GM06990 (cell line): ENCODE results near the gene NHSL2.

Experiments used
- DNase-seq: peaks from one replicate; pipeline ENCODE4 v3.0.0-alpha.2; 2011; ENCODE audit not compliant: insufficient read length; ENCODE audit errors: extremely low read depth
- H3K27me3 ChIP-seq: replicated peaks from 2 replicates; pipeline ENCODE4 v1.6.0; 2011; ENCODE audit warnings: low read length; ENCODE audit not compliant: control insufficient read depth, insufficient read depth
- H3K36me3 ChIP-seq: 2 replicates; pipeline ENCODE4 v1.5.1; 2011; ENCODE audit warnings: low read length; ENCODE audit not compliant: control insufficient read depth, insufficient read depth
- H3K4me3 ChIP-seq: replicated peaks from 2 replicates; pipeline ENCODE4 v1.5.1; 2011; ENCODE audit warnings: low read depth, mild to moderate bottlenecking, control low read depth, low read length
- TF ChIP-seq, protein P1 (sequence below): IDR thresholded peaks from 2 replicates; pipeline ENCODE4 v1.5.1; 2011; ENCODE audit warnings: low read length, control low read depth, mild to moderate bottlenecking, inconsistent platforms; ENCODE audit not compliant: insufficient read depth, poor library complexity, severe bottlenecking

NHSL2 gene

DNA sequence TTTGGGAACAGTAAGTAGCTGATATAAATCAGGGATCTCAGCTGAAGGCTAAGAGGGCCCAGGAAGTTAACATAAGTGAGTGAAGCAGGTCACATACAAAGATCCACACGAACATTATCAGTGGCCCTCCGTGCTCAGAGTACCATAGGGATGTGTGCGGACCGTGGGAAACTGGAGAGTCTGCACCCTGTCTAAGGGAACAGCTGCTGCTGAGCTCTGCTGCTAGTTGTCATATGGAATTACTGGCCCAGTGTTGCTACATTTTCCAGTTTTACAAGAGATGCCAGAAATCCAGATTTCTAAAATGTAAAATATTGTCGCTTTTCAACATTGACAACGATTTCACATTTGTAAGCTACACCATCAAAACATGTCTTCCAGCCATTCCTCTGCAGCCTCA, 130.5 kb downstream of the NHSL2 start:
- TF ChIP-seq, protein P1, sequence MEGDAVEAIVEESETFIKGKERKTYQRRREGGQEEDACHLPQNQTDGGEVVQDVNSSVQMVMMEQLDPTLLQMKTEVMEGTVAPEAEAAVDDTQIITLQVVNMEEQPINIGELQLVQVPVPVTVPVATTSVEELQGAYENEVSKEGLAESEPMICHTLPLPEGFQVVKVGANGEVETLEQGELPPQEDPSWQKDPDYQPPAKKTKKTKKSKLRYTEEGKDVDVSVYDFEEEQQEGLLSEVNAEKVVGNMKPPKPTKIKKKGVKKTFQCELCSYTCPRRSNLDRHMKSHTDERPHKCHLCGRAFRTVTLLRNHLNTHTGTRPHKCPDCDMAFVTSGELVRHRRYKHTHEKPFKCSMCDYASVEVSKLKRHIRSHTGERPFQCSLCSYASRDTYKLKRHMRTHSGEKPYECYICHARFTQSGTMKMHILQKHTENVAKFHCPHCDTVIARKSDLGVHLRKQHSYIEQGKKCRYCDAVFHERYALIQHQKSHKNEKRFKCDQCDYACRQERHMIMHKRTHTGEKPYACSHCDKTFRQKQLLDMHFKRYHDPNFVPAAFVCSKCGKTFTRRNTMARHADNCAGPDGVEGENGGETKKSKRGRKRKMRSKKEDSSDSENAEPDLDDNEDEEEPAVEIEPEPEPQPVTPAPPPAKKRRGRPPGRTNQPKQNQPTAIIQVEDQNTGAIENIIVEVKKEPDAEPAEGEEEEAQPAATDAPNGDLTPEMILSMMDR: no peak
- no peak for DNase-seq

DNA sequence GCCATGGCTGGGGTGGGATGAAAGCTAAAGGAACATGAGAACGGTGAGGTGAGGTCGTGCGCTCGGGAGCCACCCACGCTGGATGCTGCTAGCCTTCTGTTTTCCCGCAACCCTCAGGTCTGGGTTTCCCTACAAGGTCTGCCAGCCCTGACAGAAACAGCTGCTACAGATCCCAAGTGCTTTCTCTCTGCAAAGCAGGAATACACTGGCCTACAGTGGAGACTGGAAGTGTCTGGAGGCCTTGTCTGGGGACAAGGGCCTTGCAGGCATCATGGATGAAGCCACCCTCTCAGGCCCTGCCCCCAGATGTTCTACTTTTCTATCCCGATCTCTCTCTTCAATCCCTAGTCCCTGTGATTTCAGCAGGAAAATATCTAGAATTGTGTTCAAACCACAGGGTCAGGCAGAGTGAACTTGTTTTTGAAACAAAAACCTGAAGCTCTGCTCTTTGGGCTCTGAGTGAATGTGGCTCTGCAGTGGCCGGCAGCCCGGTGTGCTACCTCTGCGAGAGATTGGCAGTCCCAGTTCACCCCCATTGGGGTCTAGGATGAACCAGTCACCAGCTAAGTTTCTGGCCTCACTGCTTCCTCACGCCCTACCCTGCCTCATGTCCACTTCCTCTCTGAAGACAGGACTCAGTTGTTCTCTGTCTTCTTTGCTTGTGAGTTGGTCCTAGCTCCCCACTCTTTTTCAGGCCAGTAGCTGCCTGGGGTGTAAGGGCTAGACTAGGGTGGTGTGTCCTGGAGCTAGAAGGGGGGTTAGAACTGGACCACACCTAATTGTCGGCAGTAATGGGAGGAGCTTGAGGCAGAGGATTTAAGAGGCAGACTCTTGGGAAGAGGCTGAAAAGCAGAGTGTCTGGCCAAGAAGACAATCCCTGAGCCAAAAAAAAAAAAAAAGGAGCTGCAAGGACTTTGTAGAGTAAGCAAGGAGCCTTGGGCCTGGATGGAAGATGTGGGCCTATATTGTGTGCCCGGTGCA, 131.5 kb downstream of the NHSL2 start:
- H3K4me3 ChIP-seq: no peak overlapping the region
- no peaks in the 10 kb centered on the region; the same call in none of the 2 replicates for H3K27me3 ChIP-seq
- H3K36me3 ChIP-seq: no peaks in the 10 kb centered on the region
- TF ChIP-seq, protein P1: no peak
- no peak for DNase-seq

More for the DNA sequence above, 130.5 kb downstream of the NHSL2 start:
- no peaks in the 10 kb centered on the region for H3K36me3 ChIP-seq
- no peaks in the 10 kb centered on the region; the same call in none of the 2 replicates for H3K27me3 ChIP-seq
- H3K4me3 ChIP-seq: no peak overlapping the region

DNA sequence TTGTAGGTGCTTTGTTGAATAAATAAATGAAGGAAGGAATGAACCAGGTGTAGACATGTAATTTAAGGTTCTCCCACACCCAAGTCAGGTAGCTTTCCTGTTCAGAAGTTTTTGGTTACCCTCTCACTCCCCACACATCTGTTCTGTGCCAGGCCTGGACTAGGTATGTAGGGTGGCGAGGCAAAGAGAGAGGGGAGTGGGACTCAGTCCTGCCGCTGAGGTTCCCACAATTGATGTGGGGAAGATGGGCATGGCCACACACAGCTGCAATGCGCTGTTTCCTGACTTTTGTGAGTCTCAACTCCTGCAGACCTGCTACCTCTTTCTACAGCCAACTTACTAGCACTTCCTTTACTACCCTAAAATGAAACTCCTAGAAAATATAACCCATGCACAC, 132.2 kb downstream of the NHSL2 start:
- Histone ChIP-seq H3K27me3 (no peaks in the 10 kb centered on the region; the same call in none of the 2 replicates), H3K4me3 (no peak overlapping the region), H3K36me3 (no peaks in the 10 kb centered on the region)
- TF ChIP-seq, protein P1: no peak
- no peak for DNase-seq

DNA sequence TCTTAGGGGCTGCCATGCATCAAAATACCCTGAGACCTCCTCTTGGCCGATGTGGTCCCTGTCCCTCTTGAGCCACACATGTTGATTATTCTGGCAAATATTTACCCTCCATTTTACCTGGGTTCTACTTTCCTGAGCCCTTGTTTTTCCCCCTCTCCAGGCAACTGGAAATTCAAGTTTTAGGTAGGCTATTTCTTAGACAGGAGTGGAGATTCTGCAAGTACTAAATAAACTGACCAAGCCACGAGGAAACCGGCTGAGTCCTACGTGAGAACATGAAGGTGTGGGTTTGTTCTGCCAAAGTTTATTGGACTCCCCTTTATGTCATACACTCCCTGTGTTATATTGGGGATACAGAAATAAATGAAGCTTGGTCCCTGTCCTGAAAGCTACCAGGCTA, 133.0 kb downstream of the NHSL2 start:
- Histone ChIP-seq H3K27me3 (no peaks in the 10 kb centered on the region; the same call in none of the 2 replicates), H3K36me3 (no peaks in the 10 kb centered on the region), H3K4me3 (no peak overlapping the region)
- no peak for DNase-seq
- TF ChIP-seq, protein P1: no peak

GRCh38 chrX:72045141-72045540, 134.5 kb downstream of the NHSL2 start:
- TF ChIP-seq, protein P1: no peak
- no peak for DNase-seq
- Histone ChIP-seq H3K4me3 (no peak overlapping the region), H3K36me3 (no peaks in the 10 kb centered on the region), H3K27me3 (peaks cover 2% of the 10 kb centered on the region)
